Endodermal cell (in vitro differentiated cells): ENCODE measurements around the gene COLQ. TPM values are rescaled to one million over a fixed set of nuclear protein-coding genes. Genes with fewer than 3 reads are reported as not detected.

ENCODE experiments used
- DNase-seq: peaks from one replicate; pipeline ENCODE4 v3.0.0-alpha.2; 2017
- H3K27ac ChIP-seq: 2 replicates; pipeline ENCODE4 v1.5.1; 2013; ENCODE audit warnings: mild to moderate bottlenecking, low read depth, low read length, moderate library complexity
- H3K27me3 ChIP-seq: 2 replicates; pipeline ENCODE4 v1.6.1; 2013; ENCODE audit warnings: mild to moderate bottlenecking, low read length, moderate library complexity; ENCODE audit not compliant: insufficient read depth, control insufficient read depth, poor library complexity, severe bottlenecking
- H3K36me3 ChIP-seq: 2 replicates; pipeline ENCODE4 v1.7.0; 2013; ENCODE audit warnings: mild to moderate bottlenecking, low read length, moderate library complexity; ENCODE audit not compliant: control insufficient read depth, insufficient read depth
- H3K4me1 ChIP-seq: one replicate; pipeline ENCODE4 v1.7.0; 2013; ENCODE audit warnings: low read length; ENCODE audit not compliant: control insufficient read depth, insufficient read depth
- H3K4me3 ChIP-seq: 2 replicates; pipeline ENCODE4 v1.5.1; 2013; ENCODE audit warnings: mild to moderate bottlenecking, low read length, moderate library complexity
- H3K9ac ChIP-seq: 2 replicates; pipeline ENCODE4 v1.6.1; 2013; ENCODE audit warnings: mild to moderate bottlenecking, low read length, moderate library complexity; ENCODE audit not compliant: poor library complexity, severe bottlenecking; ENCODE audit errors: extremely low read depth
- H3K9me3 ChIP-seq: 2 replicates; pipeline ENCODE4 v1.6.1; 2013; ENCODE audit warnings: mild to moderate bottlenecking, low read length, moderate library complexity; ENCODE audit not compliant: control insufficient read depth
- H3K27ac Mint-ChIP-seq: 2 replicates; pipeline ENCODE4 v1.8.0; 2020; ENCODE audit warnings: mixed read lengths
- H3K27me3 Mint-ChIP-seq: 2 replicates; pipeline ENCODE4 v1.8.0; 2021; ENCODE audit warnings: mild to moderate bottlenecking, mixed read lengths; ENCODE audit not compliant: insufficient read depth
- H3K36me3 Mint-ChIP-seq: 2 replicates; pipeline ENCODE4 v1.8.0; 2020; ENCODE audit warnings: low read depth, mixed read lengths
- H3K4me1 Mint-ChIP-seq: 2 replicates; pipeline ENCODE4 v1.8.0; 2020; ENCODE audit warnings: mixed read lengths
- H3K4me3 Mint-ChIP-seq: 2 replicates; pipeline ENCODE4 v1.8.0; 2020; ENCODE audit warnings: mild to moderate bottlenecking, moderate library complexity, mixed read lengths
- H3K9me3 Mint-ChIP-seq: 2 replicates; pipeline ENCODE4 v1.8.0; 2020; ENCODE audit warnings: mild to moderate bottlenecking, mixed read lengths
- CTCF ChIP-seq: fragments of 200-600 bp; sonication (generic); conservative IDR thresholded peaks from 2 replicates; pipeline ENCODE4 v1.5.0; 2021; ENCODE audit warnings: antibody characterized with exemption, mild to moderate bottlenecking
- WGBS, 2 experiments: methylation state at CpG; one replicate each; pipeline versions ENCODE4 v1.1.5 to v1.1.7; 2013; ENCODE audit warnings: missing lambda C conversion rate in 2 of 2, mixed read lengths in 1 of 2; ENCODE audit not compliant: insufficient coverage in 1 of 2, insufficient read length in 1 of 2; 5-methylcytosine and 5-hydroxymethylcytosine counted together
- total RNA-seq, 2 donors: library from RNA; stranded (reverse); fragmentation: NEBNext Ultra II Directional in 1 of 2; extraction: Animal tissue kit (Norgen Biotek cat#: 25700) in 1 of 2; gene quantifications; 2 replicates in 1 of 2; 3 replicates in 1 of 2; pipeline ENCODE4 v1.2.1, GENCODE V29; 2021

The COLQ gene
- total RNA-seq, 2 donors from 2014 or later, result 3.1 to 7.3 TPM

- 95 to 96% methylated on average over 3 of the region's 3 CpGs for WGBS, 2 experiments
- Mint-ChIP-seq H3K36me3 (no peaks in the 10 kb centered on the region), H3K9me3 (no peaks in the 10 kb centered on the region), H3K4me3 (no peak overlapping the region), H3K4me1 (no peaks in the 10 kb centered on the region), H3K27me3 (peaks cover 2% of the 10 kb centered on the region), H3K27ac (no peak overlapping the region)
- H3K9ac ChIP-seq, result no peak overlapping the region
- TF ChIP-seq CTCF, result no peak
- H3K9me3 ChIP-seq, result no peaks in the 10 kb centered on the region
- no peaks in the 10 kb centered on the region for H3K27me3 ChIP-seq
- H3K27ac ChIP-seq, result no peak overlapping the region
- H3K4me1 ChIP-seq, result no peaks in the 10 kb centered on the region
- H3K36me3 ChIP-seq, result no peaks in the 10 kb centered on the region
- DNase-seq, result peak; percentile 3
- H3K4me3 ChIP-seq, result no peak overlapping the region
These were observed 45.1 kb downstream of the COLQ start for GRCh38 chr3:15476378-15476777.

- Mint-ChIP-seq H3K4me1 (no peaks in the 10 kb centered on the region), H3K36me3 (no peaks in the 10 kb centered on the region), H3K27me3 (peaks cover 2% of the 10 kb centered on the region), H3K27ac (no peak overlapping the region), H3K4me3 (no peak overlapping the region), H3K9me3 (no peaks in the 10 kb centered on the region)
- 49 to 67% methylated on average over 3 to 5 of the region's 5 CpGs for WGBS, 2 experiments
- H3K27ac ChIP-seq, result no peak overlapping the region
- no peaks in the 10 kb centered on the region for H3K9me3 ChIP-seq
- no peak for DNase-seq
- H3K9ac ChIP-seq, result no peak overlapping the region
- H3K36me3 ChIP-seq, result no peaks in the 10 kb centered on the region
- TF ChIP-seq CTCF, result no peak
- H3K27me3 ChIP-seq, result no peaks in the 10 kb centered on the region
- H3K4me1 ChIP-seq, result no peaks in the 10 kb centered on the region
- no peak overlapping the region for H3K4me3 ChIP-seq
These were observed 46.3 kb downstream of the COLQ start for GRCh38 chr3:15475161-15475560.

GRCh38 chr3:15471861-15472260 lies 49.6 kb downstream of the COLQ start:
- Mint-ChIP-seq H3K4me3 (no peak overlapping the region), H3K36me3 (no peaks in the 10 kb centered on the region), H3K4me1 (no peaks in the 10 kb centered on the region), H3K27ac (no peak overlapping the region), H3K9me3 (no peaks in the 10 kb centered on the region), H3K27me3 (no peaks in the 10 kb centered on the region)
- no peak for DNase-seq
- H3K27me3 ChIP-seq, result no peaks in the 10 kb centered on the region
- no peak for TF ChIP-seq CTCF
- H3K36me3 ChIP-seq, result no peaks in the 10 kb centered on the region
- WGBS, 2 experiments, result 89 to 100% methylated on average over 2 of the region's 3 CpGs
- no peak overlapping the region for H3K27ac ChIP-seq
- no peak overlapping the region for H3K4me3 ChIP-seq
- no peaks in the 10 kb centered on the region for H3K4me1 ChIP-seq
- H3K9me3 ChIP-seq, result no peaks in the 10 kb centered on the region
- H3K9ac ChIP-seq, result no peak overlapping the region
